HG03354 (cell line): Measurements from ENCODE around the gene TGFBR1.

Source experiments
- ATAC-seq: cut with Tn5 transposase; IDR thresholded peaks from one replicate; pipeline ENCODE4 v1.9.1; 2021; ENCODE audit warnings: mild to moderate bottlenecking; ENCODE audit not compliant: unreplicated experiment, poor library complexity, severe bottlenecking

TGFBR1 gene

DNA sequence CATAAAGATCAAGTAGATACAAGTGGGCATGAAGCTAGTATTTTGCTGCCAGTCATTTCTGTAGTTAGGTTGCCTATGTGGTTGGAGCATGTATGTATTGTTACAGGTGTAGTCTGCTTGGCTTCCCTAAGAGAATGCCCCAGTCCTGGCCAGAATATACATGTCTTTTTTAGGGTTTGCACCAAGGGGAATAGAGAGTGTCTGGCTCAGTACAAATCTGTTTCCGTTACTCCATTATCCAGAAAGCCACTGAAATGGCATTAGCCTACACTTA lies 23.2 kb downstream of the TGFBR1 start:
- no peak for ATAC-seq

DNA sequence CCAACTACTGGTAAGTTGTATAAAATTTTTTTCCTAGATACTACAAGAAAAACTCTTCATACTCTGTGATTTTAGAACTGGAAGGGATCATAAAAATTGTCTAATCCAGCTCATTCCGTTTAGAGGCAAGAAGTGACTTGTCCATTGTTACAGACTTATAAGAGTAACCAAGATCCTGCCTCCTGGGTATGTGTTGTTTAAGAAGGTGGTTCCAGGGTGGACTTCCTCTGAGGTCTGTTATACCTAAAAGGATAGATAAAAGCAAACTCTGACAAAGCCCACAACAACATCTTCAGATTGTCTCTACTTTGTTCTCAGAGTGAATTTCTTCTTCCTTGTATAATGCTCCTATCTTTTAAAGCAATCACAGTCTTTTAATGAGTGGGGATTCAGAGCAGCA lies 24.2 kb downstream of the TGFBR1 start:
- ATAC-seq: no peak

DNA sequence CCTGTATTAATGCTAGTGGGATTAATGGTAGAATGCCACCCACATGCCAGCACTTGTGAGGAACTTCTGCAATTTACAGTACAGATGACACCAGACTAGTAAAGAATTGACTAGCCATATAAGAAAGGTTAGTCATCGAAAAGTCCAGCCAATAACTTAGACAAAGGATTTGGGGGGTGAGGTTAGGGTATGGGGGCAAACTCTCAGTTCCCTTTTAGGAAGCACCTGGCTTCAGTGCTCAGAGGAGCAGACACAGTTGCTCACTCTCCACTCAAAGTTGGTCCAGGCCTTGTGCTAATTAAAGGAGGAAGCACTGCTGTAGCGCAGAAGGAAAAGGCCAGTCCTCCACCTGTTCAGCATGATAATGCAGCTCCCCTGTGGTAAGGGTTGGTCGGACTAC lies 25.2 kb downstream of the TGFBR1 start:
- peak; percentile 80 for ATAC-seq

DNA sequence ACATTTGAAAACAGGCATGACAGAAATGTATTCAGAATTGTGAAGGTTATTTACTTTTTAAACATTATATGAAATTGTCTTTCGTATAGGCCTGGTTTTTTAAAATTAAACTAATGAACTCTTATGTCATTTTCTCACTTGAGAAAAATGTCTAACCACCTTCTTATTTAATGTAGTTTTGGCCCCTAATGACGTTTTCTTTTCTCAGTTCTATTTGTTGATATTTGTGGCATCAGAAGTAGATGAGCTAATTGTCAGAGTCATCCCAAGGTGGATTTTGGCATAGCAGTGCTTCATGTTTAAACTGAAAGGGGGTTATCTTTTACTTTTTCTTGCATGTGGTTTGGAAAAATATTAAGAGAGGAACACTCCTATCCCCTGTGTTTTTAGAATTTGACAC lies 28.2 kb downstream of the TGFBR1 start:
- no peak for ATAC-seq

DNA sequence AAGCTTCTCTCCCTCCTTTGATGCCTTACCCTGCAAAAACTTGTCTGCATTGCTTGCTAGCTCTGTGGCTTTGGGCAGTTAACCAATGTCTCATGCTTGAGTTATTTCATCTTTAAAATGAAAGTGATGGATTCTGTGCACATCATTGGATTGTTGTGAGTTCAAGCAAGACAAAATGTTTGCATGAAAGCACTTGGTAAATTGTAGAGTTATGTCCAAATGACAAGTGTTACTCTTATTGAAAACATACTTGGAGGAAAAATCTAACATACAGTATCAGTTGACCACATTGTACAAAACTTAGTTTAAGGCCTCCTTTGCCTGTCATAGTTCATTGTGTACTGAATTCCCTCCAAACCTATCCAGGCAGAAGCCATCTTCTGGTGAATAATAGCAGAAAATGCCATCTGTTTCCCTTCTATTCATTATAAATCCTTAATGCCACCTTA lies 30.0 kb downstream of the TGFBR1 start:
- ATAC-seq: no peak

DNA sequence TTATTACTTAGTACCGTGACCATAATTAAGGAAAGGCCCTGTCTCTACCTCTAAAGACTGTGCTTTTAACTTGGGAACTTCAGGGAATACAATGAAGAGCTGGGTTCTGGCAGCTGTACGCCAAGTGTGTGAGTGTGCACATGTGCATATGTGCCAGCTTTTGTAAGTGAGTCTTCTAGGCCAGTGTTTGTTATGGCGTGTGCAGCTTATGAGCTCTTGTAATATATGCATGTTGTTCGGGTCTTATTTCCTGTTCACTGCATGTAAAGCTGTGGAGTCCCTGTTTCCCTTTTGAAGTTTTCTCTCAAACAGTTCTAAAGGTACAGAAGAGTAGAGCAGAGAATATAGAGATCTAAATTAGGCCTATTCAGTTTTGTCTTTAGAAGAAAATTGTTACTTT lies 30.5 kb downstream of the TGFBR1 start:
- no peak for ATAC-seq

DNA sequence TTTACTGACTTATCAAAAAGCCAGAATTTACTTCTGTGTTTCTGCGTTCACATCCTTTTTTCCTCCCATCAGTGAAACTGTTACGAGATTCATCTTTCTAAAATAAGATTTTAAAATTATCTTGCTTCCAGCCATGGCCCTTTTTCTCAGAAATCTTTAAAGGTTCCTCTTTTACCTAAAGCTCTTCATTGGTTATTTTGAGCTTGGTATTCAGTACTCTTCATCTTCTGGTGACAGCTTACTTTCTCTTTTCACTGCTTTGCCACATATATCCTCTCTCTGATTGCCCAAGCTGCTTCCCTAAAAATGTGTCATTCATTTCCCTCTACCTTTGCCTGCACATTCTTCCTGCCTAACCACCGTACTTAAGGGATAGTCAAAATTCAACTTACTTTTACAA lies 32.3 kb downstream of the TGFBR1 start:
- ATAC-seq: no peak

DNA sequence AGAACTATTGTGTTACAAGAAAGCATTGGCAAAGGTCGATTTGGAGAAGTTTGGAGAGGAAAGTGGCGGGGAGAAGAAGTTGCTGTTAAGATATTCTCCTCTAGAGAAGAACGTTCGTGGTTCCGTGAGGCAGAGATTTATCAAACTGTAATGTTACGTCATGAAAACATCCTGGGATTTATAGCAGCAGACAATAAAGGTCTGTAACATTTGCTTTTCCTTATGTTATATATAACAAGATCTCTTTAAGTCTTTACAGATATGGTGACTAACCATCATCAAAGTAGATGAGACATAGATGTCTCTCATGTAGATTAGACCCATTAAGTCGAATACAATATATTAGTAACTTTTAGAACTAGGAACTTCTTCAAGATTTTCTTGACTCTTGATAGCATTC lies 33.0 kb downstream of the TGFBR1 start:
- ATAC-seq: no peak

DNA sequence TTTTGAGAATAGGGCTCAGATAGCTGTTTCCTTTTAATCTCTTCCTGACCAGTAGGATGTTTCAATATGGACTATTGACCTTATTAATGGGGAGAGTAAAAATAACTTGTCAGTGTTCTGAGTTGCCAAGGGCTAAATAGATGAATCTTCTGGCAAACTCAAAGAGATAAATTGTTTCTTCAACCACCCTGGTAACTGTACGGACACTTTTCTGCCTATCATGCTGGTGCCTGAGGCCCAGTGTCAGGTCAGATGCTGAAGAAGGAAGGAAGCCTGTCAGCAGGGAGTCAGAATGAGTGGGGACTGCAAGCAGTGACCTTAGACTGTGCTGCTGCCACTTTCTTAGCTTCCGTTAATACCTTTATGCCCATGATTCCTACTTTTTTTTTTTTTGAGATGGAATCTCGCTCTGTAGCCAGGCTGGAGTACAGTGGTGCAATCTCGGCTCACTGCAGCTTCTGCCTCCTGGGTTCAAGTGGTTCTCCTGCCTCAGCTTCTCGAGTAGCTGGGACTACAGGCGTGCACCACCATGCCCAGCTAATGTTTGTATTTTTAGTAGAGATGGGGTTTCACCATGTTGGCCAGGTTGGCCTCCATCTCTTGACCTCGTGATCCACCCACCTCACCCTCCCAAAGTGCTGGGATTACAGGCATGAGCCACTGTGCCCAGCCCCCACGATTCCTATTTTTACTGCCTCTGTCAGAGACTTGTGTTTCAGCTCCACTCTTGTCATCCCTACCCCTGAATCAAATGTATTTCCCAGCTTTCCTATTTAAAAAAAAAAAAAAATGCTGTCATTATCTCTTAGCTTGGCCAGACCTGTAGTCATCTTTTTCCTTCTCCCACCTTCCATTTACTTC lies 33.7 kb downstream of the TGFBR1 start:
- ATAC-seq: no peak

DNA sequence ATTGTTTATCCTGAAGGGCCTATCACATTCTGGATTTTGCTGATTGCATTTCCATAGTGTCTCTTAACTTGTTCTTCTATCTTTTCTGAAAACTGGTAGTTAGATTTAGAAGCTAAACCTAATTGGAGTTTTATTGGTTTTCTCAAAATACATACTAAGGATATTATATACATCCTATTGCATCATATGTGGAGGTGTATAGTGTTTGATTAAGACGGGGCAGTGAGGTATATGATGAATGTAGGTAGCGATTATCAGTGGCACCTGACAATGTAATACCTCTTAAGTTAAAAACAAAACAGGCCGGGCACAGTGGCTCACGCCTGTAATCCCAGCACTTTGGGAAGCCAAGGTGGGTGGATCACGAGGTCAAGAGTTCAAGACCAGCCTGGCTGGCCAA lies 35.0 kb downstream of the TGFBR1 start:
- ATAC-seq: no peak

DNA sequence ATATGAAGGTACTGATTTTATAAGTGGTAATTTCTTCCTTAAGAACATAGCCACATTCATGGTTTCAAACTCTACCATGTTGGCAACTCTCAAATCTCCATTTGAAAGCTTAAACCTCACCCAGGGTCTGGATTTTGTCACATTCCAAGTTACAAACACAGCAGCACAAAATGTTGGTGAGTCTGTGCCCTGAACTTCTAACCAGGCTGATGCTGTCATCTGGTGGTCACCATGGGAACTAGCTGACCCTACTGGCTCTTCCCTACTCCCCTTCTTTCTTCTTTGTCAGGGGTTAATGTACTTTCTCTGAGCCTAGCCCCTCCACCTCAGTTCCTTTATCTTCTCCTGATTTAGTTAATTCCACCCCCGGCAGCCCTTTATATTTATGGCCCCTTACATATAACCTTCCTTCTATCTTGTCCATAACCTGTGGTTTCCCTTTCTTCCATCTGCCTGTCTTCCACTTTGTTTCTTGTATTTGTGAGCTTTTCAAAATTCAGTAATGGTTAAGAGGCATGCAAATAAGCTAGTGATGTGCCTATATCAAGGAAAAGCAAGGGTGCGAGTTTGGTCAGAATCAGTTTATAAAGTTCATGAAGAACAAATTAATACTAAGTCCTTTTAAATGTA lies 35.9 kb downstream of the TGFBR1 start:
- peak; percentile 72 for ATAC-seq

DNA sequence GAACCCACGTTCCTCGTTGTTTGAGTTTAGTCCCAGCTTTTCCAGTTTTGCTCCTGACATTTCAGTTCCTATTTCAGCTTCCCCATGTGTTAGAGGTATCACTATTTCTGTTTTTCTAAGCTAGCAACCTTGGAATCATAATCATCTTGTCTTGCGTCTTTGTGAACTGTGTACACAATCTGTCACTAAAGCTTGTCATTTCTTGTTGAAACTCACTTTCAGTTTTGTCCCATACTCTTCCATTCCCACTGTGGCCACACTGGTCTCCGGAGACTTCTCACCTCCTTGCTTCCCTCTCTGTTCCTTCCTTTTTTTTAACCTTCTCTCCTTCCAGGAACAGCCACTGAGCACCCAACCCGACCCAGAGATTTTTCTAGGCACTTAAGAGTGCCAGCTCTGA lies 36.9 kb downstream of the TGFBR1 start:
- ATAC-seq: no peak

DNA sequence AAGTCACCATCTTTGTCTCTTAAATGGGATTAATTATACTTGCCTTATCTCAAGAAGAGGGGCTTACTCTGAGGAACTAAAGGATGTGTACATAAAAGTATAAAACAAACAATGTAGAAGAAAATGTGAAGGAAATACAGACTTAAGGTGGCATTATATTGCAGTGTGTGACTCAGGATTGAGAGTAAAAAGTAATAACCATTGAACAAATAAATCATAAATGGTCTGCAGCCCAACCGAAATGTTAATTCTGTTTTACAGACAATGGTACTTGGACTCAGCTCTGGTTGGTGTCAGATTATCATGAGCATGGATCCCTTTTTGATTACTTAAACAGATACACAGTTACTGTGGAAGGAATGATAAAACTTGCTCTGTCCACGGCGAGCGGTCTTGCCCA lies 37.4 kb downstream of the TGFBR1 start:
- ATAC-seq: no peak

DNA sequence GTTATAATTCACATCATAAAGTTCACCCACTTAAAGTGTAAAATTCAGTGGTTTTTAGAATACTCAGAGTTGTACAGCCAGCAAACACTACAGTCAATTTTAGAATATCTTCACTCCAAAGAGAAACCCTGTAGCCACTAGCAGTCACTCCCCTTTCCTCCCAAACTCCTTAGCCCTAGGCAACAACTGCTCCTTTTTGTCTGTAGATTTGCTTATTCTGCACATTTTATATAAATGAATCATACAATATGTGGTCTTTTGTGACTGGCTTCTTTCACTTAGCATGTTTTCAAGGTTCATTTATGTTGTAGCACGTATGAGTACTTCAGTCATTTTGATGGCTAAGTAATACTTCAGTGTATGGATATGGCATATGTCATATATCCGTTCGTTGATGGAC lies 38.7 kb downstream of the TGFBR1 start:
- ATAC-seq: no peak

DNA sequence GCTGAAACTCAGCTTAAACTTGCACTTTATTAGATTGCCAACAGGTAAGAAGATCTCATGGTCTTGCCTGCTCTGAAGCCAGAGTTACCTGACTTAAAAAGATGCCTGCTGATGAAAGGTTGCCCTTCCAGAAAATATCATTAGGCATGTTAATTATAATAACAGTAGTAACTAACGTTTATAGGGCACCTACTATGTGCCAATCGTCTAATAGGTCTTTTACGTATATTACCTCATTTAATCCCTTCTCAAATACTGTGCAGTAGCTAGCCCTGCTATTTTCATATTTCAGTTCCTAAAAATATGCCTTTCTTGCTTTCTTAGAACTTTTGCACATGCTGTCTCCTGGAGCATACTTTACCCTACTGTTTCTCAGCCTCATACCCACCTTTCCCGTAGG lies 40.1 kb downstream of the TGFBR1 start:
- no peak for ATAC-seq

DNA sequence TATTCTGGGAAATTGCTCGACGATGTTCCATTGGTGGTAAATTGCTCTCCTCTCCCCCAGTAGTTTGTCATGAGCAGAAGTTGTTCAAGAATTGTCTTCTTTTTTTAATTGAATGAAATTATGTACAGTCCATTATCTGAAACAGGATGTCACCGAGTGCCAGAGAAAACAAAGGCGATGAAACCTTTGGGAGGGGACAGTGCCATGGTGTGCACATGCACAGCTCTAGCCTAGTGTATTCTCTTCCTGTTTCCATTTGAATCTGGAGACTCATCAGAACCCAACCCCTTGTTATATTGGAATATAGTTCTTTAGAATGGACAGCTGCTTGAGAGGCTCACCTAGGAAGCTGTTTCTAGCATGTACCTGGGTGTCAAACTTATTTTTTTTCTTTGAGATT lies 41.7 kb downstream of the TGFBR1 start:
- ATAC-seq: no peak

DNA sequence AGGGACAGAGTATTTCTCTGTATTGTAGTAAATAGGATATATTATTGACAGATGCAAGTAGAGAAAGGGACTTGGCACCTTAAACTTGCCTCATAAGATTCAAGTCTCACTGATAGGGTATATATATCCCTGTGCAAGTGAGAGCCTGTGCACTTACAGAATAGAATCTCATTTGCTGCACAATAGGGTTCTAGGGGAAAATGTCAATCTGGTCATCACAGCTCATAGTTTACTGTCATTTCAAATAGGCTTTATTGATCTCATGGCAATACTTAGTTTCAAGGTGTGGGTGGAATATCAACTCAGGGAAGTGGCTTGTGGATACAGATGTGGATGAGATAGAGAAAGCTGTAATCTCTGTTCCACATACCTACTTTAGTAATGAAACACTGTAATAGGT lies 42.3 kb downstream of the TGFBR1 start:
- no peak for ATAC-seq

DNA sequence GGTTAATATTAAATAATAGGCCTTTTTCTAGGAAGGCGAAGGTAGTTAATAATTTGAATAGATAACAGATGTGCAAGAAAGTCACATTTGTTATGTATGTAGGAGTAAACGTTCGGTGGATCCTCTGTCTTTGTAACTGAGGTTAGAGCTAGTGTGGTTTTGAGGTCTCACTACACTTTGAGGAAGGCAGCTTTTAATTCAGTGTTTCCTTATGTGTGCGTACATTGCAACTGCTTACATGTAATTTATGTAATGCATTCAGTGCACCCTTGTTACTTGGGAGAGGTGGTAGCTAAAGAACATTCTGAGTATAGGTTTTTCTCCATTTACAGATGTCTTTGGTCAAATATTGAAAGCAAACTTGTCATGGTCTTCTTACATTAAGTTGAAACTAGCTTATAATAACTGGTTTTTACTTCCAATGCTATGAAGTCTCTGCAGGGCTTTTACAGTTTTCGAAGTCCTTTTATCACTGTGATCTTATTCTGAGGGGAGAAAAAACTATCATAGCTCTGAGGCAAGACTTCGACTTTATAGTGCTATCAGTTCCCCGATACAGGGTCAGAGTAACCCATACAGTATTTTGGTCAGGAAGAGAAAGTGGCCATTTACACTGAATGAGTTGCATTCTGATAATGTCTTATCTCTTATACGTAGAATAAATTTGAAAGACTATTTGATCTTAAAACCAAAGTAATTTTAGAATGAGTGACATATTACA lies 45.7 kb downstream of the TGFBR1 start:
- no peak for ATAC-seq

DNA sequence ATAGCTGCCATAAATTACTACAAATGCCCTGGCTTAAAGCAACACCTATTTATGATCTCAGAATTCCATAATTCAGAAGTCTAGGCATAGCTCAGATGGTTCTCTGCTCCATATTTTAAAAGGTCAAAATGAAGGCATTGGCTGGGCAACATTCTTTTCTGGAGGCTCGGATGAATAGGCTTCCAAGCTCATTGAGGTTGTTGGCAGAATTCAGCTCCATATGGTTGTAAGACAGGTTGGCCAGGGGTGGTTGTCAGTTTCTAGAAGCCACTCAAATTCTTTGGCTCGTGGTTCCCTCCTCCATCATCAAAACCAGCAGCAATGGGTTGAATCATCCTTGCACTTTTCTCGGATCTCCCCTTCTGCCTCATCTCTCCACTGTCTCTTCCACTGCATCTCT lies 49.4 kb downstream of the TGFBR1 start:
- no peak for ATAC-seq

DNA sequence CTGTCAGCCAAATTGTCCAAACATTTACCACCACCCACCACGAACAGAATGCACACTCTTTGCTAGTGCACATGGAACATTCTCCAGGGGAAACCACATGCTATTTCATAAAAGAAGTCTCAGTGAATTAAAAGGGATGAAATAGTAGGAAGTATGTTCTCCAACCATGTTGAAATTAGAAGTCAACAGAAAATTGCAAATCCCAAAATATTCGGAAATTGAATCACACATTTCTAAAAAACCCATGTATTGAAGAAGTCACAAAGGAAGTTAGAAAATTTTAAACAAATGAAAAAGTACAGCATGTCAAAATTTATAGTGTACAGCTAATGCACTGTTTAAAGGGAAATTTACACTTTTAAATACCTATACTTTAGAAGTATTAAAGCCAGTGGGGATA lies 50.8 kb downstream of the TGFBR1 start:
- no peak for ATAC-seq

DNA sequence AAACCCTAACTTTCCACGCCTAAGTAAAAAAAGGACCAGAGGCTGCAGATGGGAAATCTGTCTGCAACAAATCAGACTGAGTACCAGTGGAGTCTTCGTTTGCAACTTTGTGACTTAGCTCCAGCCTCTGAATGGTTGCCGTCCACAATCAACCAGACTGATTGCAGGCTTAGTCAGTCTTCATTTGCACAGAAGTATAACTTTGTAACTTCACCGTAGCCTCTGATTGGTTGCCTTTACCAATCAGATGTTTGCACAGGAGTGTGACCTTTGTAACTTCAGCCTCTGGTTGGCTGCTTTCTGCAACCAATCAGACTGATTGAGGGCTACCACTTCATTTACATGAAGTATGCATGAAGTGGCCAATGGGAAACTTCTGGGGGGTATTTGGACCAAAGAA lies 53.7 kb downstream of the TGFBR1 start:
- ATAC-seq: no peak
